GM04503 (cell line): ENCODE results near the gene BCL2.

Experiments used
- DNase-seq: peaks from one replicate; pipeline ENCODE4 v3.0.0-alpha.2; 2012; ENCODE audit warnings: low read depth

BCL2 gene

GRCh38 chr18:63155910-63156773 lies 163.4 kb downstream of the BCL2 start:
- DNase-seq = no peak

GRCh38 chr18:63155169-63155852 lies 164.3 kb downstream of the BCL2 start:
- DNase-seq = no peak

- no peak for DNase-seq
Observed at GRCh38 chr18:63154350-63155152, 165.0 kb downstream of the BCL2 start.

GRCh38 chr18:63152791-63153190 lies 166.8 kb downstream of the BCL2 start:
- no peak for DNase-seq

- DNase-seq = no peak
Observed at GRCh38 chr18:63152096-63152495, 167.5 kb downstream of the BCL2 start.

GRCh38 chr18:63151539-63151938 lies 168.0 kb downstream of the BCL2 start:
- no peak for DNase-seq

DNA sequence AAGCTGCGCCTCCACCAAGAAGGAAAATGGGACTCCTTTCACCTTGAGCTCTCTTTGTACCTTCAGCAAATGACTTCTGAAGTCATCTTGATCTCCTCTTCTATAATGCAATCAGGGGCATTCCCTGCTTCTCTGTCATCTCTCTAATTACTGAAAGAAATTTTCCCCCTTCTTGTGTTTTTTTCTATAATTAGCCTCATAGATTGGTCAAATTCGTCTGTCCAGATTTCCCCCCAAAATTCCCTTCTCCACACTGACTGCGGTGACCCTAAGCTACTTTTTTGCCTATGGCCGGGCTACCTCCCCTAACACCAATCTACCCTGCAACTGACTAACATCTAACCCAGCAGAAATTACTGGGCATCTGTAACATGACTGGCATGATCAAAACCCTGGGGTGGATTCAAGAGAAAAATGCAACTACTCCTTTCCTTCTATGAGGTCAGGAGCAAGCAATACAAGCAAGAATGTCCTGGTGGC lies 168.6 kb downstream of the BCL2 start:
- DNase-seq = no peak

GRCh38 chr18:63150326-63150725 lies 169.2 kb downstream of the BCL2 start:
- DNase-seq = no peak

DNA sequence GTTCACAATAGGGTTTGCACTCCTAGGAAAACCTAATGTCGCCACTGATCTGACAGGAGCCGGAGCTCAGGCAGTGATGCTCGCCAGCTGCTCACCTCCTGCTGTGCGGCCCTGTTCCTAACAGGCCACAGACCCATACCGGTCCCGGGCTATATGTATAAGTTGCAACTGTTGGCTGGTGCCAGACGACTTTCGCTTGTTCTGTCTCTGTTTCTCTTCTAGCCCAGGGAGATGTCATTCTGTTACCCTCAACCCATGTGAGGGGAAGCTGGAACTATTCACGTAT lies 170.3 kb downstream of the BCL2 start:
- DNase-seq = no peak

- DNase-seq = peak; percentile 56
Observed at GRCh38 chr18:63148449-63149301, 170.9 kb downstream of the BCL2 start.

GRCh38 chr18:63147973-63148372 lies 171.6 kb downstream of the BCL2 start:
- no peak for DNase-seq

- no peak for DNase-seq
Observed at GRCh38 chr18:63146828-63147409, 172.7 kb downstream of the BCL2 start.

DNA sequence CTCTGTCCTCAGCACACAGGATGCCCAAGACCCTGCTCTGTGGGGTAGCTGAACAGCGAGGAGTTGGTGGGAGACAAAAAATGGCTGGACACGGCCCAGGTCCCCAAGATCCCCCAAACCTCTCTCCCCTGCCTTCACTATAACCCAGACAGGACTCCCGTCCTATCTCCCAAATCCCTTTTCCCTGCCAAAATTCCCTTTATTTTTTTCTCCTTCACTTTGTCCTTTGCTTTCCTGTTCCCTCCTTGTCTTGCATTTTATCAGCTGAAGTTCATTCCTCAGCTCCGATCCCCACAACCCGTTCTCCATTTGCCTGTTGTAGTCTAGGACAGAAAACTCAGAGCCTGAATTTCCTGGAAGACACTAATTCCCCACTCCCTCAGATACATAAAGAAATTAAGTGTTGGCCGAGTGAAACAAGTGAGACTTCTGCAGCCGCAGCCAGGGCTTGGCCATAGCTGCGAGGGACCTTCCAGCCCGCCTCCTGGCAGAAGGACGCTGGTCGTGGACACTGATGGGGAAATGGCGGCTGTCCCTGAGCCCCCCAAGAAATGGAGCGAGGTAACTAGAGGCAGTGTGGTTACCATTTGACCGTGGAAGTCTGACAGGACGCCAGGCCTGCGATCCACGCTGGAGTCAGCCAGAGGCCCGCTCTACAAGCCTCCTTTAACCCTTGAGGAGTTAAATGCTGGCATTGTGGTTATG lies 173.6 kb downstream of the BCL2 start:
- DNase-seq = no peak

GRCh38 chr18:63145166-63145850 lies 174.3 kb downstream of the BCL2 start:
- DNase-seq = no peak

- no peak for DNase-seq
Observed at GRCh38 chr18:63144748-63145147, 174.8 kb downstream of the BCL2 start.

DNA sequence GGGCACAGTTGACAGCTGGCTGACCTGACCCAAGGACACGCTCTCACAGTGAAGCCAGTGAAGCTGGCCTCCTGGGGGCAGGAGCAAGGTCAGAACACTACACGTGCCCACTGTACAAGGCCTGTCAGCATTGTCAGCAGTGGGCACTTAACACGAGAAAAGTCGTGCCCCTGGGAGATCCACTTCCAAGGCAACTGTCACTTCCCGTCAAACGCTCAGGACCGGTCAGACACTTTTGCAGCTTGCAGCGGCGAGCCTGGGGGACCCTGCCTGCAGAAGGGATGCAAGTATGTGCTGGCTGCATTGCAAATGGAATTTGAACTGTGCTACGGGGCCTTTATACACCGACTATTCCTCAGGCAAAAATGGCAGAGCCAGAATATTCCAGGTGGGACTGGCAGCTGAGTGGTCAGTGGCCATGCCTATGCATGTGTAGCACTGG lies 176.2 kb downstream of the BCL2 start:
- DNase-seq = no peak

GRCh38 chr18:63142594-63143225 lies 176.9 kb downstream of the BCL2 start:
- DNase-seq = no peak

- no peak for DNase-seq
Observed at GRCh38 chr18:63141778-63142176, 177.8 kb downstream of the BCL2 start.

DNA sequence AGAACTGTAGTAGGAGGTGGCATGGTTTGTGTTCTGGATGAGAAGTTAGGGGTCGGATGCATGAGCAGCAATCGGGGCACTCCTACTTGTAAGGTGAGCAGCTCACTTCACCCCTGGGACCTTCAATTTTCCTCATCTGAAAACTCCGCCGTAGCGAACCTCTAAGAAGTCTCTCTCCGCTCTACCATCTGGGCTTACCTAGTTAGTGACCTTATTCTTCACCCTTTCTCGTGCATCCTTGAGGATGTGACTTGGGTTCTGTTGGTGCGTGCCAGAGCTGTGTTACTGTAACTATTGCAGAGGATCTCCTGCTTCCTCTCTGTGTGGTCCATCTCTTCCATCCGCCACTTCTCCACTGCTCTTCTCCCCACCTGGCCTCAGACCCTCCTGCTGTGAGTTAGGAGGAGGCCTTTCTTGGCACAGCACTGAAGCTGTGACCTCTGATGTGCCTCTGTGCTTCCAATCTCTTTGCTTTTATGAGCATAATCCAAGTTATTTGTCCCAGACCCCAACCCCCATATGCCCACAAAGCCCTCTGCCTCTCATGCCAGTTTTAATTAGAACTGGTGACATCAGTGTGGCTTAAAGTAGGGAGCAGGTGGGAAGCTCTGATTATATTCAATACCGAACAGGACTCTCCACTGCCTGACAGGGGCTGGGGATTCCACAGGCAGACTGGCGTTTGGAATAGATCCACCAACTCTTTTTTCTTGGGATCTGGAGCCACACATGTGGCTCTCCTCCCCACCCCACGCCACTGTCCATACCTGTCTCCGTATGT lies 178.4 kb downstream of the BCL2 start:
- no peak for DNase-seq
